A549 treated with GW870086 at 1 μM for 4 hours (cell line): ENCODE results near the gene LORICRIN. TPM values are rescaled to one million over a fixed set of nuclear protein-coding genes. Genes with fewer than 3 reads are reported as not detected.

Experiments used
- total RNA-seq: library from RNA; stranded (reverse); fragments of 200-300 nt; extraction: Qiagen RNA extraction; gene quantifications from 5 replicates; pipeline ENCODE4 v1.2.3, GENCODE V29; 2022; ENCODE audit warnings: low read depth

LORICRIN gene
- not detected in 5 replicates for total RNA-seq

GRCh38 chr1:153259387-153259786 is at the start of gene LORICRIN:
Gene LORICRIN, plus strand, starts transcription at chr1:153259687. Its CDS starts 1,263 bp downstream, at chr1:153260950.

GRCh38 chr1:153217212-153217611 is 42.3 kb upstream of the LORICRIN start, which contains the start of gene PRR9:
Gene PRR9, plus strand, starts transcription at chr1:153217584. Its CDS starts 561 bp downstream, at chr1:153218145.

Other genes with a start within 250 kb of the LORICRIN start
- gene SPRR1B, start 228.5 kb upstream of the LORICRIN start, total RNA-seq = not detected in 5 replicates
- gene SPRR2D, start 218.6 kb upstream of the LORICRIN start, total RNA-seq = not detected in 5 replicates
- gene SPRR2A, start 202.2 kb upstream of the LORICRIN start, total RNA-seq = not detected in 5 replicates
- not detected in 5 replicates for gene SPRR2B, start 188.1 kb upstream of the LORICRIN start, total RNA-seq
- not detected in 5 replicates for gene SPRR2E, start 165.2 kb upstream of the LORICRIN start, total RNA-seq
- not detected in 5 replicates for gene SPRR2F, start 146.2 kb upstream of the LORICRIN start, total RNA-seq
- gene SPRR2G, start 108.8 kb upstream of the LORICRIN start, total RNA-seq = not detected in 5 replicates
- not detected in 5 replicates for gene LELP1, start 56.3 kb upstream of the LORICRIN start, total RNA-seq
- gene PRR9, start 42.1 kb upstream of the LORICRIN start, total RNA-seq = not detected in 5 replicates
- not detected in 5 replicates for gene PGLYRP3, start 53.3 kb downstream of the LORICRIN start, total RNA-seq
- not detected in 5 replicates for gene PGLYRP4, start 89.2 kb downstream of the LORICRIN start, total RNA-seq
- 0.31 to 1.4 TPM (median 1.2 TPM) in 5 replicates for gene S100A9, start 98.2 kb downstream of the LORICRIN start, total RNA-seq
- gene S100A12, start 115.9 kb downstream of the LORICRIN start, total RNA-seq = not detected in 5 replicates
- gene S100A8, start 131.4 kb downstream of the LORICRIN start, total RNA-seq = not detected in 5 replicates
- not detected in 5 replicates for gene S100A7A, start 156.8 kb downstream of the LORICRIN start, total RNA-seq
- not detected in 5 replicates for gene S100A7, start 201.0 kb downstream of the LORICRIN start, total RNA-seq